ENCODE measurements around the gene RTL5.

GRCh38 chrX:72089254-72089653, 42.5 kb downstream of the RTL5 start:
- TF ChIP-seq FOXA1 (IDR thresholded peaks at IDR 0.05) = no peak
- no peak for TF ChIP-seq L3MBTL2 (conservative IDR thresholded peaks at IDR 0.05)
- no peak for TF ChIP-seq FOXM1 (IDR thresholded peaks at IDR 0.05; ENCODE audit: borderline replicate concordance)
- TF ChIP-seq PKNOX1 (IDR thresholded peaks at IDR 0.05) = no peak
- TF ChIP-seq SUZ12 (IDR thresholded peaks at IDR 0.05) = no peak
- no peak for TF ChIP-seq ARNT (IDR thresholded peaks at IDR 0.05)
- TF ChIP-seq LEF1 (IDR thresholded peaks at IDR 0.05; ENCODE audit: borderline replicate concordance) = no peak

All from HEK293T (cell line).